ENCODE measurements around the gene FOXO4.

DNA sequence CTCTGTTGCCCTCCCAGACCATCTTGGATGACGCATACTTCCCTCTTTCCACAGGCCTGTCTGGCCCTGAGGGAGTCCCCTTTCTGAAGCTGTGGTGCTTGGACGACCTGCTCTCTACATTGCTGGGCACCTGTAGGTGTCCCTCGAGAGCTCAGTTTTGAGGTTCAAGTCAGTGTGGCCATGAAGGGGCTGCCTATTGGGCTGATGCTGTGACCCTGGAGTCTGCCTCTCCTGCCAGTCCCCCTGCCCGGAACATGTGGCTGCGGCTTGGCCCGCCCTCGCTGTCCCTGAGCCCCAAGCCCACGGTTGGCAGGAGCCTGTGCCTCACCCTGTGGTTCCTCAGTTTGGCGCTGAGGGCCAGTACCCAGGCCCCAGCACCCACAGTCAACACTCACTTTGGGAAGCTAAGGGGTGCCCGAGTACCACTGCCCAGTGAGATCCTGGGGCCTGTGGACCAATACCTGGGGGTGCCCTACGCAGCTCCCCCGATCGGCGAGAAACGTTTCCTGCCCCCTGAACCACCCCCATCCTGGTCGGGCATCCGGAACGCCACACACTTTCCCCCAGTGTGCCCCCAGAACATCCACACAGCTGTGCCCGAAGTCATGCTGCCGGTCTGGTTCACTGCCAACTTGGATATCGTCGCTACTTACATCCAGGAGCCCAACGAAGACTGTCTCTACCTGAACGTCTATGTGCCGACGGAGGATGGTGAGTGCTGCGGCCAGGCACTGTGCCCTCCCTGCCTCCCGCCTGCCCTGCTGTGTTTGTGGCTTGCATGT is 52.0 kb downstream of the FOXO4 start:
- TF ChIP-seq FOXM1 (IDR thresholded peaks at IDR 0.05; ENCODE audit: borderline replicate concordance), result no peak
- TF ChIP-seq TARDBP (IDR thresholded peaks at IDR 0.05), result no peak
- no peak for TF ChIP-seq BHLHE40 (IDR thresholded peaks at IDR 0.05; ENCODE audit: borderline replicate concordance)
- TF ChIP-seq, protein P1, sequence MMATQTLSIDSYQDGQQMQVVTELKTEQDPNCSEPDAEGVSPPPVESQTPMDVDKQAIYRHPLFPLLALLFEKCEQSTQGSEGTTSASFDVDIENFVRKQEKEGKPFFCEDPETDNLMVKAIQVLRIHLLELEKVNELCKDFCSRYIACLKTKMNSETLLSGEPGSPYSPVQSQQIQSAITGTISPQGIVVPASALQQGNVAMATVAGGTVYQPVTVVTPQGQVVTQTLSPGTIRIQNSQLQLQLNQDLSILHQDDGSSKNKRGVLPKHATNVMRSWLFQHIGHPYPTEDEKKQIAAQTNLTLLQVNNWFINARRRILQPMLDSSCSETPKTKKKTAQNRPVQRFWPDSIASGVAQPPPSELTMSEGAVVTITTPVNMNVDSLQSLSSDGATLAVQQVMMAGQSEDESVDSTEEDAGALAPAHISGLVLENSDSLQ (IDR thresholded peaks at IDR 0.05), result no peak
- no peak for TF ChIP-seq HDGF (IDR thresholded peaks at IDR 0.05; ENCODE audit: borderline replicate concordance)
- TF ChIP-seq FOXK2 (IDR thresholded peaks at IDR 0.05), result no peak
- TF ChIP-seq CTBP1 (IDR thresholded peaks at IDR 0.05; ENCODE audit: borderline replicate concordance), result no peak
- no peak for TF ChIP-seq ELF4 (IDR thresholded peaks at IDR 0.05)
